K562 (cell line): ENCODE data around the gene FOXRED2. TPM values are rescaled to one million over a fixed set of nuclear protein-coding genes. Genes with fewer than 3 reads are reported as not detected.

Source experiments
- ATAC-seq: fragments of 200-7000 bp; cut with Tn5 transposase; 3 replicates; pipeline ENCODE4 v1.9.1; 2020; ENCODE audit warnings: moderate library complexity
- BruUV-seq: library from RNA; stranded (reverse); fragments of 400-500 nt; replicated peaks from 2 replicates; lab custom pipeline; 2021; lab: Mats Ljungman, UMichigan
- CTCF ChIA-PET: fragments of 300-600 bp; formaldehyde crosslinking; extraction: SDS; loops from one replicate; lab custom pipeline; 2021; ENCODE audit warnings: low intra/inter-chr PET ratio; lab: Yijun Ruan, JAX
- POLR2A ChIA-PET: fragments of 300-600, 350-650 bp; sonication (Branson Sonifier 250); formaldehyde crosslinking; extraction: SDS; loops from one replicate; lab custom pipeline; 2021; ENCODE audit warnings: antibody characterized with exemption, inconsistent platforms; lab: Yijun Ruan, JAX
- DNase-seq, 4 experiments: peaks; one replicate each; pipeline versions ENCODE4 v3.0.0 to v3.0.0-alpha.2; 2011 to 2018; ENCODE audit warnings: low spot score in 3 of 4, mixed read lengths in 3 of 4; ENCODE audit errors: extremely low read depth in 1 of 4
- FAIRE-seq: peaks from 2 replicates; lab custom pipeline; 2011; peaks lifted over from hg19 to GRCh38; lab: Jason Lieb, UNC
- H2AFZ ChIP-seq: 2 replicates; pipeline ENCODE4 v1.6.0; 2011; ENCODE audit warnings: low read depth, low read length, control low read depth, inconsistent platforms
- H3K27ac ChIP-seq: fragments of 200-600 bp; 3 replicates; pipeline ENCODE4 v1.8.0; 2011; ENCODE audit warnings: low read depth, mild to moderate bottlenecking, control low read depth, inconsistent platforms, low read length, moderate library complexity, mixed read lengths; ENCODE audit errors: extremely low read depth
- H3K27me3 ChIP-seq, 2 experiments: fragments of 300-600 bp in 1 of 2; 2 replicates in 1 of 2; 3 replicates in 1 of 2; pipeline versions ENCODE4 v1.6.0 to v1.8.0; 2011; ENCODE audit warnings: inconsistent platforms in 2 of 2, low read length in 2 of 2, mild to moderate bottlenecking in 1 of 2, mixed read lengths in 1 of 2, moderate library complexity in 1 of 2; ENCODE audit not compliant: control insufficient read depth in 2 of 2, insufficient read depth in 2 of 2
- H3K36me3 ChIP-seq: fragments of 300-600 bp; 3 replicates; pipeline ENCODE4 v1.8.0; 2011; ENCODE audit warnings: mild to moderate bottlenecking, low read length, inconsistent platforms; ENCODE audit not compliant: control insufficient read depth, insufficient read depth
- H3K4me1 ChIP-seq, 2 experiments: fragments of 200-600 bp in 1 of 2; replicated peaks in 1 of 2; 2 replicates in 1 of 2; 3 replicates in 1 of 2; pipeline versions ENCODE4 v1.5.1 to v1.8.0; 2011; ENCODE audit warnings: inconsistent platforms in 2 of 2, low read length in 2 of 2, mild to moderate bottlenecking in 1 of 2, mixed read lengths in 1 of 2, moderate library complexity in 1 of 2; ENCODE audit not compliant: control insufficient read depth in 2 of 2, insufficient read depth in 2 of 2
- H3K4me2 ChIP-seq: 2 replicates; pipeline ENCODE4 v1.6.1; 2011; ENCODE audit warnings: low read length, control low read depth, inconsistent platforms, mixed read lengths; ENCODE audit not compliant: insufficient read depth
- H3K4me3 ChIP-seq: fragments of 200-600 bp; sonication (generic), shearing (Covaris generic); 2 replicates; pipeline ENCODE4 v1.5.1; 2016; ENCODE audit warnings: control low read depth, inconsistent platforms
- H3K79me2 ChIP-seq: fragments of 200-600 bp; 3 replicates; pipeline ENCODE4 v1.8.0; 2011; ENCODE audit warnings: low read length, inconsistent platforms; ENCODE audit not compliant: control insufficient read depth, insufficient read depth
- H3K9ac ChIP-seq, 2 experiments: 2 replicates each; pipeline versions ENCODE4 v1.6.0 to v1.6.1; 2011; ENCODE audit warnings: low read depth in 2 of 2, low read length in 2 of 2, control low read depth in 1 of 2, inconsistent platforms in 1 of 2, mild to moderate bottlenecking in 1 of 2, mixed read lengths in 1 of 2; ENCODE audit not compliant: insufficient read depth in 1 of 2
- H3K9me1 ChIP-seq: one replicate; pipeline ENCODE4 v1.6.0; 2011; ENCODE audit warnings: inconsistent platforms, mild to moderate bottlenecking, low read length, moderate library complexity; ENCODE audit not compliant: control insufficient read depth, insufficient read depth
- H3K9me3 ChIP-seq: replicated peaks from 2 replicates; pipeline ENCODE4 v1.5.1; 2011; ENCODE audit warnings: low read depth, low read length, inconsistent platforms; ENCODE audit not compliant: control insufficient read depth, insufficient read depth
- H4K20me1 ChIP-seq: replicated peaks from 2 replicates; pipeline ENCODE4 v1.6.1; 2011; ENCODE audit warnings: low read length, inconsistent platforms, mixed read lengths; ENCODE audit not compliant: control insufficient read depth, insufficient read depth
- HIVEP1 ChIP-seq: fragments of 250-450 bp; sonication (Bioruptor Pico); IDR thresholded peaks from 2 replicates; pipeline ENCODE4 v1.4.0; 2020; ENCODE audit warnings: mild to moderate bottlenecking
- RBM25 ChIP-seq: fragments of 200-400 bp; formaldehyde crosslinking; IDR thresholded peaks from 2 replicates; pipeline ENCODE4 v1.6.1; 2018; ENCODE audit warnings: low read length, low read depth, moderate library complexity; ENCODE audit not compliant: severe bottlenecking
- ZFP36 ChIP-seq: fragments of 150-350 bp; IDR thresholded peaks from 2 replicates; pipeline ENCODE4 v1.6.1; 2018; ENCODE audit warnings: low read length, low read depth; ENCODE audit not compliant: partially characterized antibody
- WGBS: fragments of 100-300 bp; shearing (Covaris generic); methylation state at CpG from one replicate; pipeline ENCODE4 v1.1.6; 2016; ENCODE audit warnings: low coverage, mixed read lengths; ENCODE audit not compliant: insufficient coverage; ENCODE audit errors: missing lambda C conversion rate; 5-methylcytosine and 5-hydroxymethylcytosine counted together
- in situ Hi-C: fragments of 300-500 bp; cut with MboI; formaldehyde crosslinking; loops from 4 replicates; pipeline ENCODE4 v1.15.0; 2018; ENCODE audit warnings: inconsistent platforms, mixed read lengths
- intact Hi-C: fragments of 100-400 bp; cut with micrococcal nuclease; formaldehyde crosslinking; loops from 2 replicates; pipeline ENCODE4 v1.14.2; 2022
- polyA plus RNA-seq, 8 experiments: library from polyadenylated mRNA; depleted of rRNA in 4 of 8; stranded (reverse) in 5 of 8; unstranded in 3 of 8; fragments of >200 nt; fragmentation: Nextera tagmentation in 2 of 8; fragmentation: Illumina TruSeq in 1 of 8; extraction: Ambion mirVana in 2 of 8; extraction: Trizol in 1 of 8; gene quantifications; 2 replicates each; pipeline versions ENCODE4 v1.2.1 to v1.2.3, GENCODE V29; 2011 to 2014; ENCODE audit warnings: inconsistent platforms in 1 of 8, missing spikeins in 1 of 8
- total RNA-seq, 7 experiments: library from RNA; depleted of rRNA in 6 of 7; stranded (reverse); fragments of >200 nt in 6 of 7; fragmentation: Illumina TruSeq in 2 of 7; extraction: Trizol in 2 of 7; gene quantifications; 2 replicates each; pipeline versions ENCODE4 v1.2.1 to v1.2.3, GENCODE V29; 2011 to 2021; ENCODE audit warnings: low replicate concordance in 1 of 7
- TF ChIP-seq, protein P1 (sequence below): fragments of 450-650 bp; IDR thresholded peaks from 2 replicates; pipeline ENCODE4 v1.6.1; 2017; ENCODE audit warnings: antibody characterized with exemption, mild to moderate bottlenecking

FOXRED2 gene
- total and polyA plus RNA-seq, 9 of the 15 experiments (the other 6 are each of a cell fraction or from before 2014, with no cell fraction given) = 2.8 to 48.4 (median 7.8) TPM

DNA sequence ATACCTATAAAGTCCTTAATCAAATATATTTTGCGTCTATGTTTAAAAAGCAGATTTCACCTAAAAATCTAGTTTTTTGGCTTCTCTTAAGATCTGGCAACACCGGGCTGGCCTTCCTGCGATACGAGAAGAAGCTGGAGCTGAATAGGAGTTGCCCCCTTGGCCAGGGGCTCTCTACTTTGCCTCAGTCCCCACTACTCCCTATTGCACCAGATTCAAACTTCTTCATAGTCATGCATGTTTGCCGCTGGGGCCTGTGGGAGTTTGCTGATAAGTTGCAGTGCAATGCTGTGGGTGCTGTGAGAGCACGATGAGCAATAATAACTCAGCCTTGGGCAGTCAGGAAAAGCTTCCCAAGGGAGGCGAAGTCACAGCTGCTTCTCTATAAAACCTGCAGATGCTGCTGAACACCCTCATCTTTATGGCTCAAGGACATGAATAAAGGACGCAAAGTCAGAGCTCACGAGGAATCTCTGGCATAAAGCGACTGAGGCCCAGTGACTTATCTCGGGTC is 37.3 kb upstream of the FOXRED2 start:
- no TSS peak for BruUV-seq
- H3K27ac ChIP-seq = peak overlapping the region; percentile 41; the same call in 1 of the 3 replicates
- peak in 1 of 4 experiments; percentile 27 for DNase-seq
- H3K4me2 ChIP-seq = no peak overlapping the region
- peak; percentile 77 for FAIRE-seq
- WGBS = 38% methylated on average over 9 of the region's 11 CpGs
- H3K4me1 ChIP-seq = peaks cover 5 to 15% of the 10 kb centered on the region in 2 experiments; a peak in 4 of 5 replicates
- H3K9me1 ChIP-seq = no peaks in the 10 kb centered on the region
- TF ChIP-seq RBM25 = peak; percentile 72
- peak; percentile 81 for TF ChIP-seq ZFP36
- TF ChIP-seq, protein P1, sequence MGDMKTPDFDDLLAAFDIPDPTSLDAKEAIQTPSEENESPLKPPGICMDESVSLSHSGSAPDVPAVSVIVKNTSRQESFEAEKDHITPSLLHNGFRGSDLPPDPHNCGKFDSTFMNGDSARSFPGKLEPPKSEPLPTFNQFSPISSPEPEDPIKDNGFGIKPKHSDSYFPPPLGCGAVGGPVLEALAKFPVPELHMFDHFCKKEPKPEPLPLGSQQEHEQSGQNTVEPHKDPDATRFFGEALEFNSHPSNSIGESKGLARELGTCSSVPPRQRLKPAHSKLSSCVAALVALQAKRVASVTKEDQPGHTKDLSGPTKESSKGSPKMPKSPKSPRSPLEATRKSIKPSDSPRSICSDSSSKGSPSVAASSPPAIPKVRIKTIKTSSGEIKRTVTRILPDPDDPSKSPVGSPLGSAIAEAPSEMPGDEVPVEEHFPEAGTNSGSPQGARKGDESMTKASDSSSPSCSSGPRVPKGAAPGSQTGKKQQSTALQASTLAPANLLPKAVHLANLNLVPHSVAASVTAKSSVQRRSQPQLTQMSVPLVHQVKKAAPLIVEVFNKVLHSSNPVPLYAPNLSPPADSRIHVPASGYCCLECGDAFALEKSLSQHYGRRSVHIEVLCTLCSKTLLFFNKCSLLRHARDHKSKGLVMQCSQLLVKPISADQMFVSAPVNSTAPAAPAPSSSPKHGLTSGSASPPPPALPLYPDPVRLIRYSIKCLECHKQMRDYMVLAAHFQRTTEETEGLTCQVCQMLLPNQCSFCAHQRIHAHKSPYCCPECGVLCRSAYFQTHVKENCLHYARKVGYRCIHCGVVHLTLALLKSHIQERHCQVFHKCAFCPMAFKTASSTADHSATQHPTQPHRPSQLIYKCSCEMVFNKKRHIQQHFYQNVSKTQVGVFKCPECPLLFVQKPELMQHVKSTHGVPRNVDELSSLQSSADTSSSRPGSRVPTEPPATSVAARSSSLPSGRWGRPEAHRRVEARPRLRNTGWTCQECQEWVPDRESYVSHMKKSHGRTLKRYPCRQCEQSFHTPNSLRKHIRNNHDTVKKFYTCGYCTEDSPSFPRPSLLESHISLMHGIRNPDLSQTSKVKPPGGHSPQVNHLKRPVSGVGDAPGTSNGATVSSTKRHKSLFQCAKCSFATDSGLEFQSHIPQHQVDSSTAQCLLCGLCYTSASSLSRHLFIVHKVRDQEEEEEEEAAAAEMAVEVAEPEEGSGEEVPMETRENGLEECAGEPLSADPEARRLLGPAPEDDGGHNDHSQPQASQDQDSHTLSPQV = 0 out of 2 replicates have a peak, but pooled peaks have one; percentile 21
- TF ChIP-seq HIVEP1 = no peak
- no peaks in the 10 kb centered on the region for H3K79me2 ChIP-seq
- in situ Hi-C loops (loop anchor here (10.0 kb wide), 1 partner anchor 321 kb away; the partner anchor contains the start of gene NCF4), intact Hi-C loops (no loop called here)
- no peaks in the 10 kb centered on the region for H3K9me3 ChIP-seq
- ChIA-PET POLR2A (no interaction called here), CTCF (no interaction called here)
- H3K27me3 ChIP-seq = no peaks in the 10 kb centered on the region
- no peaks in the 10 kb centered on the region for H4K20me1 ChIP-seq
- no peak for ATAC-seq
- no peak overlapping the region for H3K9ac ChIP-seq
- H3K36me3 ChIP-seq = no peaks in the 10 kb centered on the region
- H2AFZ ChIP-seq = peak overlapping the region; percentile 55; the same call in 1 of the 2 replicates
- H3K4me3 ChIP-seq = no peak overlapping the region
